Spleen (tissue), 11 donors: ENCODE measurements around the gene SLC29A1. TPM values are rescaled to one million over a fixed set of nuclear protein-coding genes. Genes with fewer than 3 reads are reported as not detected.

Source experiments
- DNase-seq: peaks from one replicate; pipeline ENCODE4 v3.0.0-alpha.2; 2020
- H3K27ac ChIP-seq, 8 donors: fragments of 200-600 bp; sonication (generic) in 7 of 8; 1 replicate in 4 of 8; 2 replicates in 4 of 8; pipeline versions ENCODE4 v1.5.0 to v1.8.0; 2016 to 2021; ENCODE audit warnings: inconsistent platforms in 4 of 8, mild to moderate bottlenecking in 4 of 8, moderate library complexity in 1 of 8
- H3K27me3 ChIP-seq, 7 donors: fragments of 200-600 bp; sonication (generic) in 6 of 7; replicated peaks in 1 of 7; 1 replicate in 4 of 7; 2 replicates in 3 of 7; pipeline versions ENCODE4 v1.5.0 to v1.8.0; 2016 to 2021; ENCODE audit warnings: inconsistent platforms in 3 of 7, mild to moderate bottlenecking in 1 of 7
- H3K36me3 ChIP-seq, 6 donors: fragments of 200-600 bp; sonication (generic) in 5 of 6; 1 replicate in 4 of 6; 2 replicates in 2 of 6; pipeline versions ENCODE4 v1.5.0 to v1.8.0; 2016 to 2021; ENCODE audit warnings: inconsistent platforms in 2 of 6
- H3K4me1 ChIP-seq, 6 donors: fragments of 200-600 bp; sonication (generic) in 5 of 6; 1 replicate in 3 of 6; 2 replicates in 3 of 6; pipeline versions ENCODE4 v1.5.0 to v1.8.0; 2016 to 2021; ENCODE audit warnings: inconsistent platforms in 3 of 6
- H3K4me3 ChIP-seq, 8 donors: fragments of 200-600 bp; sonication (generic) in 7 of 8; 1 replicate in 4 of 8; 2 replicates in 4 of 8; pipeline versions ENCODE4 v1.5.0 to v1.8.0; 2016 to 2021; ENCODE audit warnings: inconsistent platforms in 4 of 8, mild to moderate bottlenecking in 4 of 8, moderate library complexity in 2 of 8
- H3K9me3 ChIP-seq, 8 donors: fragments of 200-600 bp; sonication (generic) in 7 of 8; 1 replicate in 4 of 8; 2 replicates in 4 of 8; pipeline versions ENCODE4 v1.5.0 to v1.8.0; 2016 to 2021; ENCODE audit warnings: inconsistent platforms in 4 of 8
- CTCF ChIP-seq, 11 experiments: fragments of 200-600 bp in 7 of 11; fragments of 450-650 bp in 4 of 11; sonication (generic) in 4 of 11; IDR thresholded peaks in 8 of 11; conservative IDR thresholded peaks in 3 of 11; 1 replicate in 7 of 11; 2 replicates in 4 of 11; pipeline versions ENCODE4 v1.4.0 to v1.8.0; 2016 to 2021; ENCODE audit warnings: antibody characterized with exemption in 11 of 11, inconsistent platforms in 4 of 11, mild to moderate bottlenecking in 1 of 11
- POLR2A ChIP-seq, 3 donors: fragments of 450-650 bp; IDR thresholded peaks; one replicate each; pipeline ENCODE4 v1.5.1; 2017; ENCODE audit warnings: antibody characterized with exemption in 3 of 3, mild to moderate bottlenecking in 1 of 3
- POLR2AphosphoS5 ChIP-seq, 3 donors: sonication (generic); formaldehyde crosslinking; IDR thresholded peaks; one replicate each; pipeline ENCODE4 v1.5.1; 2017; ENCODE audit warnings: antibody characterized with exemption in 3 of 3
- WGBS, 5 donors: extraction: QIAGEN DNeasy Blood & Tissue Kit in 3 of 5; methylation state at CpG; one replicate each; pipeline versions ENCODE4 v1.1.5 to v1.1.7; 2013 to 2018; 5-methylcytosine and 5-hydroxymethylcytosine counted together
- intact Hi-C: fragments of 100-400 bp; cut with DNase I; formaldehyde crosslinking; loops from one replicate; pipeline ENCODE4 v1.15.0; 2023; ENCODE audit warnings: low total_unique reads
- polyA plus RNA-seq, 3 donors: library from polyadenylated mRNA; stranded (reverse); fragments of 200-250 nt; gene quantifications; one replicate each; pipeline ENCODE4 v1.2.1, GENCODE V29; 2013
- total RNA-seq, 7 donors: library from RNA; depleted of rRNA in 3 of 7; stranded (reverse); fragments of >200 nt in 3 of 7; fragmentation: NEBNext Ultra II Directional in 4 of 7; extraction: Animal tissue kit (Norgen Biotek cat#: 25700) in 4 of 7; gene quantifications; one replicate each; pipeline versions ENCODE4 v1.1.0 to v1.2.1, GENCODE V29; 2016 to 2021
- donor health status: healthy with polysubstance abuse.
- donor health status: DM: no; HTN: no; CAD: no; lungs with moderate emphysema.
- donor health status: DM: no; HTN: no; CAD: no.
- donor health status: Bipolar disorder and iron deficiency.
- donor health status: healthy.
- donor health status: DM: no; HTN: no; CAD: no.
- donor health status: DM: yes; HTN: yes; CAD: no.

SLC29A1 gene
- total and polyA plus RNA-seq, 10 donors, result 8.5 to 49.4 (median 30.4) TPM

GRCh38 chr6:44265007-44265721 lies 41.8 kb downstream of the SLC29A1 start, which contains the start of gene NFKBIE:
Gene NFKBIE (minus strand): TSS chr6:44265551. CDS start chr6:44265346, 205 bp downstream.
- peaks cover 27 to 89% (median 69%) of the 10 kb centered on the region in 6 donors for H3K4me1 ChIP-seq
- intact Hi-C loops, result no loop called here
- peak within 1 kb of the TSS; percentile 94 to 98 (median 96) for H3K27ac ChIP-seq
- DNase-seq, result peak; percentile 96
- H3K36me3 ChIP-seq, result peaks cover 2 to 27% (median 14%) of the 10 kb centered on the region in 6 donors
- peak within 1 kb of the TSS; percentile 90 to 98 (median 94) for H3K4me3 ChIP-seq
- peak in 7 of 11 experiments; percentile 5 to 52 (median 24) for TF ChIP-seq CTCF (IDR thresholded peaks at IDR 0.05 in 8 of 11, conservative IDR thresholded peaks at IDR 0.05 in 3 of 11)
- TF ChIP-seq POLR2A (IDR thresholded peaks at IDR 0.05), result peak in 1 of 3 donors; percentile 79
- TF ChIP-seq POLR2AphosphoS5 (IDR thresholded peaks at IDR 0.05), result peak; percentile 87 to 92 (median 89)
- WGBS, 5 donors, result 0 to 1% (median 1%) methylated on average over 39 to 72 of the region's 72 CpGs
- peaks cover 0 to 21% (median 3%) of the 10 kb centered on the region in 7 donors for H3K27me3 ChIP-seq
- H3K9me3 ChIP-seq, result no peaks in the 10 kb centered on the region

- WGBS, 5 donors, result 55 to 64% (median 60%) methylated on average over 17 of the region's 17 CpGs
- peaks cover 0 to 27% (median 9%) of the 10 kb centered on the region in 7 donors for H3K27me3 ChIP-seq
- peaks cover 2 to 21% (median 11%) of the 10 kb centered on the region in 6 donors for H3K36me3 ChIP-seq
- H3K27ac ChIP-seq, result peak overlapping the region; percentile 94 to 98 (median 96)
- intact Hi-C loops, result no loop called here
- DNase-seq, result peak; percentile 80
- TF ChIP-seq POLR2A (IDR thresholded peaks at IDR 0.05) (no peak), CTCF (IDR thresholded peaks at IDR 0.05 in 8 of 11, conservative IDR thresholded peaks at IDR 0.05 in 3 of 11) (no peak), POLR2AphosphoS5 (IDR thresholded peaks at IDR 0.05) (no peak)
- H3K9me3 ChIP-seq, result no peaks in the 10 kb centered on the region
- peaks cover 27 to 87% (median 68%) of the 10 kb centered on the region in 6 donors for H3K4me1 ChIP-seq
- H3K4me3 ChIP-seq, result peak overlapping the region in 7 of 8 donors; percentile 90 to 97 (median 94)
Measured at GRCh38 chr6:44265722-44266233, 42.4 kb downstream of the SLC29A1 start.

GRCh38 chr6:44266347-44266746 lies 43.0 kb downstream of the SLC29A1 start:
- WGBS, 5 donors, result 57 to 69% (median 61%) methylated on average over 3 of the region's 3 CpGs
- peaks cover 21 to 86% (median 64%) of the 10 kb centered on the region in 6 donors for H3K4me1 ChIP-seq
- H3K27me3 ChIP-seq, result peaks cover 0 to 33% (median 15%) of the 10 kb centered on the region in 7 donors
- TF ChIP-seq POLR2AphosphoS5 (IDR thresholded peaks at IDR 0.05) (no peak), CTCF (IDR thresholded peaks at IDR 0.05 in 8 of 11, conservative IDR thresholded peaks at IDR 0.05 in 3 of 11) (no peak), POLR2A (IDR thresholded peaks at IDR 0.05) (no peak)
- H3K27ac ChIP-seq, result peak overlapping the region in 7 of 8 donors; percentile 95 to 98 (median 96)
- intact Hi-C loops, result no loop called here
- H3K9me3 ChIP-seq, result no peaks in the 10 kb centered on the region
- peak; percentile 77 for DNase-seq
- peaks cover 1 to 15% (median 8%) of the 10 kb centered on the region in 6 donors for H3K36me3 ChIP-seq
- H3K4me3 ChIP-seq, result peak overlapping the region in 1 of 8 donors; percentile 90

GRCh38 chr6:44267252-44267651 lies 43.9 kb downstream of the SLC29A1 start:
- H3K36me3 ChIP-seq, result peaks cover 0 to 6% (median under 1%) of the 10 kb centered on the region in 6 donors
- H3K27me3 ChIP-seq, result peaks cover 0 to 42% (median 22%) of the 10 kb centered on the region in 7 donors
- DNase-seq, result peak; percentile 58
- peak overlapping the region in 1 of 8 donors; percentile 98 for H3K27ac ChIP-seq
- TF ChIP-seq POLR2A (IDR thresholded peaks at IDR 0.05), result no peak
- TF ChIP-seq POLR2AphosphoS5 (IDR thresholded peaks at IDR 0.05), result no peak
- TF ChIP-seq CTCF (IDR thresholded peaks at IDR 0.05 in 8 of 11, conservative IDR thresholded peaks at IDR 0.05 in 3 of 11), result no peak
- H3K4me1 ChIP-seq, result peaks cover 12 to 81% (median 56%) of the 10 kb centered on the region in 6 donors
- no peak overlapping the region for H3K4me3 ChIP-seq
- intact Hi-C loops, result no loop called here
- WGBS, 5 donors, result 74 to 88% (median 78%) methylated on average over 10 of the region's 10 CpGs
- no peaks in the 10 kb centered on the region for H3K9me3 ChIP-seq
